ENCODE results near the gene DUS3L. TPM values are rescaled to one million over a fixed set of nuclear protein-coding genes. Genes with fewer than 3 reads are reported as not detected.

Gene DUS3L
- total RNA-seq, 1 experiment from 2014 or later: 33.2 TPM

DNA sequence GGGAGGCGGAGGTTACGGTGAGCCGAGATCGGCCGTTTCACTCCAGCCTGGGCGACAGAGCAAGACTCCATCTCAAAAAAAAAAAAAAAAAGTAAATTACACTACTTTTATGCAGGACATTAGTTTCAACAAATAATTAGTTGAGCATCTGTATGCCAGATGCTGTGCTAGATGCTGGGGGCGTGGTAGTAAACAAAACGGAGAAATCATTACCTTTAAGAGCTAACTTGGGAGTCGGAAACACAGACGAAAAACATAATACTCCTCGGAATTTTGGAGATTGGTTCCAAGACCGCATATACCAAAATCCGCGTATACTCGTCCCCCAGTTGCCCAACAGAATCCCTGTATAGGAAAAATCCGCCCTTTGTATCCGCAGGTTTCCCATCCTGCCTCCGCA is 1.3 kb upstream of the DUS3L start:
- Mint-ChIP-seq H3K27ac (ENCODE audit: unreplicated experiment) (no peak overlapping the region), H3K27me3 (ENCODE audit: unreplicated experiment) (no peaks in the 10 kb centered on the region), H3K9me3 (ENCODE audit: low read depth, unreplicated experiment) (no peaks in the 10 kb centered on the region), H3K4me3 (ENCODE audit: low read depth, unreplicated experiment) (no peak overlapping the region), H3K36me3 (ENCODE audit: insufficient read depth, unreplicated experiment) (peaks cover 34% of the 10 kb centered on the region), H3K4me1 (ENCODE audit: low read depth, unreplicated experiment) (no peaks in the 10 kb centered on the region)
- DNase-seq: no peak
- intact Hi-C loops (cut with micrococcal nuclease; ENCODE audit: unreplicated experiment): no loop called here
- TF ChIP-seq, protein P1, sequence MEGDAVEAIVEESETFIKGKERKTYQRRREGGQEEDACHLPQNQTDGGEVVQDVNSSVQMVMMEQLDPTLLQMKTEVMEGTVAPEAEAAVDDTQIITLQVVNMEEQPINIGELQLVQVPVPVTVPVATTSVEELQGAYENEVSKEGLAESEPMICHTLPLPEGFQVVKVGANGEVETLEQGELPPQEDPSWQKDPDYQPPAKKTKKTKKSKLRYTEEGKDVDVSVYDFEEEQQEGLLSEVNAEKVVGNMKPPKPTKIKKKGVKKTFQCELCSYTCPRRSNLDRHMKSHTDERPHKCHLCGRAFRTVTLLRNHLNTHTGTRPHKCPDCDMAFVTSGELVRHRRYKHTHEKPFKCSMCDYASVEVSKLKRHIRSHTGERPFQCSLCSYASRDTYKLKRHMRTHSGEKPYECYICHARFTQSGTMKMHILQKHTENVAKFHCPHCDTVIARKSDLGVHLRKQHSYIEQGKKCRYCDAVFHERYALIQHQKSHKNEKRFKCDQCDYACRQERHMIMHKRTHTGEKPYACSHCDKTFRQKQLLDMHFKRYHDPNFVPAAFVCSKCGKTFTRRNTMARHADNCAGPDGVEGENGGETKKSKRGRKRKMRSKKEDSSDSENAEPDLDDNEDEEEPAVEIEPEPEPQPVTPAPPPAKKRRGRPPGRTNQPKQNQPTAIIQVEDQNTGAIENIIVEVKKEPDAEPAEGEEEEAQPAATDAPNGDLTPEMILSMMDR (IDR thresholded peaks at IDR 0.05; ENCODE audit: unreplicated experiment): no peak
- CTCF ChIA-PET: no interaction called here
- BruUV-seq (replicated peaks): no TSS peak

DNA sequence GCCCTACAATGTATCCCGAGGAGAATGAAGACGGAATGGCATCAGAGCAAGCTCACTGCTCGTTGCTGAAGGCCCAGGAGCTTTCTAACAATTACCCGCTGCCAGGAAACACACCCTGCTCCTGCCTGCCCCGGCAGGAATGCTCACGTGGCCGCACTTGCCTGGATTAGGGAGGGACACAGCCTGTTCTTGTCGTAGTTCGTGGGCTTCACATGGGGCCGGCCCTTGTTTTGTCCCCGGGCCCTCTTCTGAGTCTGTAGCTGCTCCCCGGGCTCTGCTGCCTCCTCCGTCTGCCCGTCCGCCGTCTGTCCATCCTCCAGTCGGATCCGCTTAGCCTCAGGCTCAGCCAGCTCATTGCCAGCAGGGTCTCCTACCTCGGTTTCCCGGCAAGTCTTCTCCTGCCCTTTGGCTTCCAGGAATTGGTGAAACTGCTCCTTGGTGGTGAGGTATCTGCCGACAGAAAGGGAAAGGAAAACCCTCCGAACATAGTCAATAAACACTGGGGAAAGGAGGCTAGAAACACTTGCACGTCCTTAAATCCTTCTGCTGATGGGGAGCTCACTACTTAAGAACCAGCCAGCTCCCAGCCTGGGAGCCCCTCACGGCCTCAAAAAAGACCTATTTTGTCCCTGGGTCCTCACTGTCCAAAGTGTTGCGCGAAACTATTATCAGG is 941 bp downstream of the DUS3L start:
- Mint-ChIP-seq H3K9me3 (ENCODE audit: low read depth, unreplicated experiment) (no peaks in the 10 kb centered on the region), H3K27me3 (ENCODE audit: unreplicated experiment) (no peaks in the 10 kb centered on the region), H3K4me1 (ENCODE audit: low read depth, unreplicated experiment) (no peaks in the 10 kb centered on the region), H3K27ac (ENCODE audit: unreplicated experiment) (peak overlapping the region; percentile 100), H3K36me3 (ENCODE audit: insufficient read depth, unreplicated experiment) (peaks cover 41% of the 10 kb centered on the region), H3K4me3 (ENCODE audit: low read depth, unreplicated experiment) (peak overlapping the region; percentile 96)
- no peak for DNase-seq
- intact Hi-C loops (cut with micrococcal nuclease; ENCODE audit: unreplicated experiment): no loop called here
- TF ChIP-seq, protein P1 (IDR thresholded peaks at IDR 0.05; ENCODE audit: unreplicated experiment): no peak
- CTCF ChIA-PET: no interaction called here
- BruUV-seq (replicated peaks): no TSS peak

DNA sequence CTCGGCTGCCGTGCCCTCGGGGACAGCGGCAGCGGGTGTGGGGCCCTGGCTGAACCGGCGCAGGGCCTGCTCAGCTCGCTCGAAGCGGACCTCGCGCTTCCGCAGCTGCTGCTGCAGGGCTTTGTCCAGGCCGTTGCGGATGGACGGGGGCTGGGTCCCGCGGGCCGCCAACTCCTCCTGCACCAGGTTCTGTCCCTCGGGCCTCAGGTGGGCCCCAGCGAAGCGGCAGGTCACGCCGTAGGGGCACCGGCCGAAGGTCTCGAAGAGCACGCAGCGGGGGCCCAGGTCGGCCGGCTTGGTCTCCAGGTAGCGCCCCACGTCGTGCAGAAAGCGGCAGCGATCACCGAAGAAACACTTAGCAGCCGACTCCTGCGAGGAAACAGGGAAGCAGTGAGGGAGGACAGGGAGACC is 1.6 kb downstream of the DUS3L start:
- no peaks in the 10 kb centered on the region for H3K4me1 Mint-ChIP-seq (ENCODE audit: low read depth, unreplicated experiment)
- H3K27ac Mint-ChIP-seq (ENCODE audit: unreplicated experiment): no peak overlapping the region
- DNase-seq: no peak
- H3K27me3 Mint-ChIP-seq (ENCODE audit: unreplicated experiment): no peaks in the 10 kb centered on the region
- peaks cover 41% of the 10 kb centered on the region for H3K36me3 Mint-ChIP-seq (ENCODE audit: insufficient read depth, unreplicated experiment)
- intact Hi-C loops (cut with micrococcal nuclease; ENCODE audit: unreplicated experiment): no loop called here
- no peaks in the 10 kb centered on the region for H3K9me3 Mint-ChIP-seq (ENCODE audit: low read depth, unreplicated experiment)
- no peak overlapping the region for H3K4me3 Mint-ChIP-seq (ENCODE audit: low read depth, unreplicated experiment)
- CTCF ChIA-PET: no interaction called here
- TF ChIP-seq, protein P1 (IDR thresholded peaks at IDR 0.05; ENCODE audit: unreplicated experiment): no peak
- no TSS peak for BruUV-seq (replicated peaks)

DNA sequence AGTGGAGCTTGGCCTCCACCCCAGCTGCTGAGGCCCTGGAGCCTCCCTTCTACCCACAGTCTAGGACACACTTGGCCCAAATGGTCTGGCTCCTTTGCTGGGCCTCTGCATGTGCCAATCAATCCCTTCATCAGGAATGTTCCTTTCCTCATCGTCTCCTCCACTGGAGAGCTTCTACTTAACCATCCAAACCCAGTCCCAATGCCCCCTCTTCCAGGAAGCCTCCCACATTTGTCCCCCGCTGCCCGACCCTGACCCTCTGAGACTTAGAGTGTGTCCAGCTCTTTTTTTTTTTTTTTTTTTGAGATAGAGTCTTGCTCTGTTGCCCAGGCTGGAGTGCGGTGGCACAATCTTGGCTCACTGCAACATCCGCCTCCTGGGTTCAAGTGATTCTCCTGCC is 2.5 kb downstream of the DUS3L start:
- intact Hi-C loops (cut with micrococcal nuclease; ENCODE audit: unreplicated experiment): no loop called here
- Mint-ChIP-seq H3K9me3 (ENCODE audit: low read depth, unreplicated experiment) (no peaks in the 10 kb centered on the region), H3K4me3 (ENCODE audit: low read depth, unreplicated experiment) (no peak overlapping the region), H3K36me3 (ENCODE audit: insufficient read depth, unreplicated experiment) (peaks cover 41% of the 10 kb centered on the region), H3K4me1 (ENCODE audit: low read depth, unreplicated experiment) (no peaks in the 10 kb centered on the region), H3K27me3 (ENCODE audit: unreplicated experiment) (no peaks in the 10 kb centered on the region), H3K27ac (ENCODE audit: unreplicated experiment) (no peak overlapping the region)
- BruUV-seq (replicated peaks): no TSS peak
- CTCF ChIA-PET: no interaction called here
- TF ChIP-seq, protein P1 (IDR thresholded peaks at IDR 0.05; ENCODE audit: unreplicated experiment): no peak
- no peak for DNase-seq
